GM12878 (cell line): ENCODE results near the gene ESCO1. TPM values are rescaled to one million over a fixed set of nuclear protein-coding genes. Genes with fewer than 3 reads are reported as not detected.
A peak's percentile ranks its signal among the peaks of the same experiment; 100 is the strongest.

Experiments
- ATAC-seq: fragments of 200-7000 bp; cut with Tn5 transposase; 3 replicates; pipeline ENCODE4 v1.9.1; 2020; ENCODE audit warnings: mild to moderate bottlenecking, moderate library complexity
- BruUV-seq: library from RNA; stranded (reverse); fragments of 400-500 nt; replicated peaks from 2 replicates; lab custom pipeline; 2021; lab: Mats Ljungman, UMichigan
- CTCF ChIA-PET: fragments of 300-600 bp; sonication (Branson Sonifier 250); formaldehyde crosslinking; extraction: SDS; loops from one replicate; lab custom pipeline; 2021; ENCODE audit warnings: inconsistent platforms; lab: Yijun Ruan, JAX
- POLR2A ChIA-PET: fragments of 350-600 bp; formaldehyde crosslinking; extraction: SDS; loops from one replicate; lab custom pipeline; 2021; ENCODE audit warnings: inconsistent platforms; lab: Charles Lee
- RAD21 ChIA-PET: fragments of 300-600 bp; sonication (Branson Sonifier 250); formaldehyde crosslinking; loops from one replicate; lab custom pipeline; 2023; ENCODE audit warnings: antibody characterized with exemption; ENCODE audit not compliant: unreplicated experiment; lab: Charles Lee
- SMC1A ChIA-PET: fragments of 300-600 bp; sonication (Branson Sonifier 250); formaldehyde crosslinking; loops from one replicate; lab custom pipeline; 2023; ENCODE audit not compliant: unreplicated experiment, uncharacterized antibody; lab: Charles Lee
- DNase-seq: peaks from one replicate; pipeline ENCODE4 v3.0.0-alpha.2; 2011; ENCODE audit warnings: low read depth, low spot score
- FAIRE-seq: peaks from 3 replicates; lab custom pipeline; 2011; peaks lifted over from hg19 to GRCh38; lab: Jason Lieb, UNC
- H2AFZ ChIP-seq: 2 replicates; pipeline ENCODE4 v1.6.0; 2011; ENCODE audit warnings: low read depth, low read length, control low read depth; ENCODE audit not compliant: control insufficient read depth
- H3K27ac ChIP-seq: 2 replicates; pipeline ENCODE4 v1.5.1; 2011; ENCODE audit warnings: control low read depth; ENCODE audit not compliant: control insufficient read depth, insufficient read depth
- H3K27me3 ChIP-seq, 2 experiments: replicated peaks in 1 of 2; 2 replicates each; pipeline versions ENCODE4 v1.6.0 to v1.6.1; 2011; ENCODE audit warnings: low read length in 1 of 2; ENCODE audit not compliant: control insufficient read depth in 2 of 2, insufficient read depth in 2 of 2
- H3K36me3 ChIP-seq, 2 experiments: 2 replicates each; pipeline ENCODE4 v1.5.1; 2011; ENCODE audit warnings: low read length in 1 of 2; ENCODE audit not compliant: control insufficient read depth in 2 of 2, insufficient read depth in 2 of 2
- H3K4me1 ChIP-seq: 2 replicates; pipeline ENCODE4 v1.6.1; 2011; ENCODE audit warnings: mild to moderate bottlenecking, low read length, moderate library complexity, mixed read lengths; ENCODE audit not compliant: control insufficient read depth, insufficient read depth
- H3K4me2 ChIP-seq: 2 replicates; pipeline ENCODE4 v1.6.0; 2011; ENCODE audit warnings: control low read depth; ENCODE audit not compliant: control insufficient read depth, insufficient read depth
- H3K4me3 ChIP-seq: fragments of 200-600 bp; sonication (generic); 2 replicates; pipeline ENCODE4 v1.5.1; 2016
- H3K79me2 ChIP-seq: 2 replicates; pipeline ENCODE4 v1.6.0; 2011; ENCODE audit warnings: low read length; ENCODE audit not compliant: control insufficient read depth, insufficient read depth
- H3K9ac ChIP-seq: 2 replicates; pipeline ENCODE4 v1.8.0; 2011; ENCODE audit warnings: low read length, control low read depth, mixed read lengths; ENCODE audit not compliant: control insufficient read depth, insufficient read depth
- H3K9me3 ChIP-seq: replicated peaks from 3 replicates; pipeline ENCODE4 v1.5.1; 2011; ENCODE audit warnings: mild to moderate bottlenecking, low read length; ENCODE audit not compliant: control insufficient read depth, insufficient read depth
- H4K20me1 ChIP-seq: 2 replicates; pipeline ENCODE4 v1.6.0; 2011; ENCODE audit not compliant: control insufficient read depth, insufficient read depth
- BRCA1 ChIP-seq: IDR thresholded peaks from 2 replicates; pipeline ENCODE4 v1.6.1; 2011; ENCODE audit warnings: low read depth, low read length, improper control_type of control experiment
- CEBPB ChIP-seq, 2 experiments: fragments of 150-350 bp in 1 of 2; IDR thresholded peaks; 2 replicates each; pipeline ENCODE4 v1.6.1; 2012 to 2014; ENCODE audit warnings: low read depth in 2 of 2, low read length in 2 of 2, borderline replicate concordance in 1 of 2, inconsistent platforms in 1 of 2
- CHD2 ChIP-seq: IDR thresholded peaks from 2 replicates; pipeline ENCODE4 v1.6.1; 2011; ENCODE audit warnings: low read depth, low read length, improper control_type of control experiment, borderline replicate concordance
- CHD4 ChIP-seq: fragments of 200-600 bp; sonication (generic); IDR thresholded peaks from 2 replicates; pipeline ENCODE4 v1.6.1; 2016; ENCODE audit warnings: mild to moderate bottlenecking
- EED ChIP-seq: sonication (generic); IDR thresholded peaks from 2 replicates; pipeline ENCODE4 v1.6.1; 2016; ENCODE audit warnings: antibody characterized with exemption, low read depth
- EP300 ChIP-seq, 2 experiments: fragments of 150-350 bp in 1 of 2; IDR thresholded peaks; 2 replicates each; pipeline ENCODE4 v1.6.1; 2011 to 2012; ENCODE audit warnings: low read depth in 2 of 2, low read length in 2 of 2, borderline replicate concordance in 1 of 2, improper control_type of control experiment in 1 of 2, inconsistent platforms in 1 of 2; ENCODE audit not compliant: control insufficient read depth in 1 of 2
- FOXM1 ChIP-seq: IDR thresholded peaks from 2 replicates; pipeline ENCODE4 v1.6.1; 2012; ENCODE audit warnings: low read depth, mild to moderate bottlenecking, inconsistent platforms, low read length, moderate library complexity
- NFYB ChIP-seq: IDR thresholded peaks from 2 replicates; pipeline ENCODE4 v1.6.1; 2011; ENCODE audit warnings: low read depth, mild to moderate bottlenecking, low read length, improper control_type of control experiment, moderate library complexity; ENCODE audit not compliant: insufficient read depth
- PAX5 ChIP-seq: IDR thresholded peaks from 2 replicates; pipeline ENCODE4 v1.6.1; 2011; ENCODE audit warnings: low read depth, low read length, borderline replicate concordance
- POLR2AphosphoS5 ChIP-seq: IDR thresholded peaks from 2 replicates; pipeline ENCODE4 v1.6.1; 2011; ENCODE audit warnings: mild to moderate bottlenecking, low read length, inconsistent platforms
- POU2F2 ChIP-seq: IDR thresholded peaks from 3 replicates; pipeline ENCODE4 v1.6.1; 2011; ENCODE audit warnings: low read depth, mild to moderate bottlenecking, low read length, borderline replicate concordance
- SPI1 ChIP-seq: IDR thresholded peaks from 2 replicates; pipeline ENCODE4 v1.6.1; 2011; ENCODE audit warnings: low read depth, mild to moderate bottlenecking, low read length, moderate library complexity, borderline replicate concordance; ENCODE audit not compliant: insufficient read depth
- SUZ12 ChIP-seq: fragments of 200-600 bp; sonication (generic); IDR thresholded peaks from one replicate; pipeline ENCODE4 v1.6.1; 2018; ENCODE audit warnings: antibody characterized with exemption, mild to moderate bottlenecking; ENCODE audit not compliant: unreplicated experiment
- ZNF274 ChIP-seq: IDR thresholded peaks from one replicate; pipeline ENCODE4 v1.8.0; 2011; ENCODE audit not compliant: insufficient read length, insufficient read depth
- ZNF384 ChIP-seq: IDR thresholded peaks from 2 replicates; pipeline ENCODE4 v1.6.1; 2012; ENCODE audit warnings: low read depth, mild to moderate bottlenecking, low read length, improper control_type of control experiment, borderline replicate concordance
- WGBS: methylation state at CpG from one replicate; pipeline ENCODE4 v1.1.6; 2016; ENCODE audit warnings: low lambda C conversion rate; ENCODE audit not compliant: insufficient replicate concordance, insufficient coverage; ENCODE audit errors: missing lambda C conversion rate; 5-methylcytosine and 5-hydroxymethylcytosine counted together
- in situ Hi-C: fragments of 300-500 bp; cut with MboI; formaldehyde crosslinking; loops from 9 replicates; pipeline ENCODE4 v1.14.3; 2018; ENCODE audit warnings: mixed read lengths
- intact Hi-C: fragments of 100-400 bp; cut with micrococcal nuclease; formaldehyde crosslinking; loops from one replicate; pipeline ENCODE4 v1.14.2; 2022; ENCODE audit not compliant: unreplicated experiment
- polyA plus RNA-seq, 11 experiments: library from polyadenylated mRNA; depleted of rRNA in 4 of 11; unstranded in 6 of 11; stranded (reverse) in 5 of 11; fragments of >200 nt; fragmentation: Nextera tagmentation in 4 of 11; fragmentation: Illumina TruSeq in 1 of 11; extraction: Ambion mirVana in 4 of 11; extraction: Trizol in 1 of 11; gene quantifications; 1 replicate in 1 of 11; 2 replicates in 10 of 11; pipeline versions ENCODE4 v1.2.1 to v1.2.3, GENCODE V29; 2011 to 2016; ENCODE audit warnings: inconsistent platforms in 2 of 11, missing spikeins in 2 of 11, low read depth in 1 of 11
- total RNA-seq, 4 experiments: library from RNA; depleted of rRNA in 3 of 4; stranded (reverse); fragments of >200 nt in 3 of 4; fragmentation: Illumina TruSeq in 1 of 4; extraction: Trizol in 1 of 4; gene quantifications; 2 replicates each; pipeline versions ENCODE4 v1.2.1 to v1.2.3, GENCODE V29; 2013 to 2021
- TF ChIP-seq, protein P1 (sequence below): fragments of 450-650 bp; IDR thresholded peaks from 2 replicates; pipeline ENCODE4 v1.6.1; 2017; ENCODE audit warnings: mild to moderate bottlenecking, moderate library complexity
- TF ChIP-seq, protein P2 (sequence below): fragments of 450-650 bp; IDR thresholded peaks from 2 replicates; pipeline ENCODE4 v1.6.1; 2016; ENCODE audit warnings: mild to moderate bottlenecking

ESCO1 gene
- total and polyA plus RNA-seq, 10 of the 15 experiments (the other 5 are each of a cell fraction or from before 2014, with no cell fraction given): 8.6 to 22.4 (median 12.4) TPM

DNA sequence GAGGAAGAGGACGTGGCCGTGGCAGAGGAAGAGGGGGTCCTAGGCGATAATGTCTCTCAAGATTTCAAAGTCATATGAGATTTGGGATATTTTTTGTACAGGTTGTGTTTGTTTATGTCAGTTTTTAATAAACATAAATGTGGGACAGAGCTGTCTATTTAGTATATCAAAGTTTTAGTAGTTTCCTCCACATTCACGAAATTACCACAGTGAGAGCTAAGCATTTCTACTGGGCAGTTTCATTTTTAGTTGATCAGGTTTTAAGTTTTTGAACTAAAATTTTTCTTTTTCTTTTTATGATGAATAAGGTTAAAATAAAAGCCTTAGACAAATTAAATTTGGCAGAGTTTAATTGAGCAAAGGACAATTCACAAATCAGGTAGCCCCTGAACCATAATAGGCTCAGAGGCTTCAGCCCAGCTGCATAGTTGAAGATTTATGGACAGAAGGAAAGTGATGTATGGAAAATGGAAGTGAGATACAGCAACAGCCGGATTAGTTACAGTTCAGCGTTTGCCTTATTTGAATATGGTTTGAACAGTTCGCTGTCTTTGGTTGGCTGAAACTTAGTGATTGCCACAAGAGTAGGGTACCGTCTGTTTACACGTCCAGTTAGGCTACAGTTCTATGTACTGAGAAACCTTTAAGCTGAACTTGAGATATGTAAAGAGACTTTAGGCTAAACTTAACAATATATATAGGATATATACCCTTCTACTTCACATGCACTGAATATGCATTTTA is 28.8 kb upstream of the ESCO1 start:
- Histone ChIP-seq H3K79me2 (peaks cover 20% of the 10 kb centered on the region), H3K27me3 (no peaks in the 10 kb centered on the region), H2AFZ (no peak overlapping the region), H3K4me1 (peaks cover 15% of the 10 kb centered on the region), H3K36me3 (peaks cover 7 to 20% of the 10 kb centered on the region in 2 experiments), H3K4me3 (peak overlapping the region; percentile 19; the same call in 1 of the 2 replicates), H3K9ac (no peak overlapping the region), H3K4me2 (peak overlapping the region; percentile 63), H4K20me1 (no peaks in the 10 kb centered on the region), H3K9me3 (no peaks in the 10 kb centered on the region), H3K27ac (peak overlapping the region; percentile 64)
- 5% methylated on average over 9 of the region's 9 CpGs for WGBS
- ATAC-seq: peak; percentile 92
- ChIA-PET POLR2A (interaction anchor here (0.8 to 1.3 kb wide), 3 partner anchors 11 to 61 kb away, joined by 3 to 4 read pairs (median 4); partner anchors contain the start of gene SNRPD1), SMC1A (interaction anchor here (0.6 to 1.8 kb wide), 8 partner anchors 12 to 224 kb away, joined by 3 to 8 read pairs (median 4); partner anchors contain the start of genes ESCO1, MIB1 and SNRPD1), RAD21 (interaction anchor here (0.8 to 1.4 kb wide), 6 partner anchors 28 to 221 kb away, joined by 3 read pairs; partner anchors contain the start of gene ESCO1), CTCF (interaction anchor here (1.0 to 2.1 kb wide), 7 partner anchors 9 to 222 kb away, joined by 3 to 16 read pairs (median 3); partner anchors contain the start of genes ESCO1 and SNRPD1)
- in situ Hi-C loops (no loop called here), intact Hi-C loops (no loop called here)
- TF ChIP-seq SPI1 (peak; percentile 26; the same call in 1 of the 2 replicates), CHD2 (no peak), EED (no peak), NFYB (0 out of 2 replicates have a peak, but pooled peaks have one; percentile 16), PAX5 (no peak), SUZ12 (no peak), CEBPB (IDR thresholded peaks at IDR 0.05; ENCODE audit: borderline replicate concordance in 1 of 2, low read depth in 2 of 2, low read length in 2 of 2) (no peak), CHD4 (no peak), POU2F2 (peak; percentile 36; the same call in 1 of the 3 replicates), ZNF274 (no peak), ZNF384 (no peak), EP300 (IDR thresholded peaks at IDR 0.05; ENCODE audit: borderline replicate concordance in 1 of 2, control insufficient read depth in 1 of 2, low read depth in 2 of 2, low read length in 2 of 2) (no peak), POLR2AphosphoS5 (peak; percentile 43; the same call in 1 of the 2 replicates), FOXM1 (no peak), BRCA1 (no peak)
- TF ChIP-seq, protein P1, sequence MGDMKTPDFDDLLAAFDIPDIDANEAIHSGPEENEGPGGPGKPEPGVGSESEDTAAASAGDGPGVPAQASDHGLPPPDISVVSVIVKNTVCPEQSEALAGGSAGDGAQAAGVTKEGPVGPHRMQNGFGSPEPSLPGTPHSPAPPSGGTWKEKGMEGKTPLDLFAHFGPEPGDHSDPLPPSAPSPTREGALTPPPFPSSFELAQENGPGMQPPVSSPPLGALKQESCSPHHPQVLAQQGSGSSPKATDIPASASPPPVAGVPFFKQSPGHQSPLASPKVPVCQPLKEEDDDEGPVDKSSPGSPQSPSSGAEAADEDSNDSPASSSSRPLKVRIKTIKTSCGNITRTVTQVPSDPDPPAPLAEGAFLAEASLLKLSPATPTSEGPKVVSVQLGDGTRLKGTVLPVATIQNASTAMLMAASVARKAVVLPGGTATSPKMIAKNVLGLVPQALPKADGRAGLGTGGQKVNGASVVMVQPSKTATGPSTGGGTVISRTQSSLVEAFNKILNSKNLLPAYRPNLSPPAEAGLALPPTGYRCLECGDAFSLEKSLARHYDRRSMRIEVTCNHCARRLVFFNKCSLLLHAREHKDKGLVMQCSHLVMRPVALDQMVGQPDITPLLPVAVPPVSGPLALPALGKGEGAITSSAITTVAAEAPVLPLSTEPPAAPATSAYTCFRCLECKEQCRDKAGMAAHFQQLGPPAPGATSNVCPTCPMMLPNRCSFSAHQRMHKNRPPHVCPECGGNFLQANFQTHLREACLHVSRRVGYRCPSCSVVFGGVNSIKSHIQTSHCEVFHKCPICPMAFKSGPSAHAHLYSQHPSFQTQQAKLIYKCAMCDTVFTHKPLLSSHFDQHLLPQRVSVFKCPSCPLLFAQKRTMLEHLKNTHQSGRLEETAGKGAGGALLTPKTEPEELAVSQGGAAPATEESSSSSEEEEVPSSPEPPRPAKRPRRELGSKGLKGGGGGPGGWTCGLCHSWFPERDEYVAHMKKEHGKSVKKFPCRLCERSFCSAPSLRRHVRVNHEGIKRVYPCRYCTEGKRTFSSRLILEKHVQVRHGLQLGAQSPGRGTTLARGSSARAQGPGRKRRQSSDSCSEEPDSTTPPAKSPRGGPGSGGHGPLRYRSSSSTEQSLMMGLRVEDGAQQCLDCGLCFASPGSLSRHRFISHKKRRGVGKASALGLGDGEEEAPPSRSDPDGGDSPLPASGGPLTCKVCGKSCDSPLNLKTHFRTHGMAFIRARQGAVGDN: no peak
- TF ChIP-seq, protein P2, sequence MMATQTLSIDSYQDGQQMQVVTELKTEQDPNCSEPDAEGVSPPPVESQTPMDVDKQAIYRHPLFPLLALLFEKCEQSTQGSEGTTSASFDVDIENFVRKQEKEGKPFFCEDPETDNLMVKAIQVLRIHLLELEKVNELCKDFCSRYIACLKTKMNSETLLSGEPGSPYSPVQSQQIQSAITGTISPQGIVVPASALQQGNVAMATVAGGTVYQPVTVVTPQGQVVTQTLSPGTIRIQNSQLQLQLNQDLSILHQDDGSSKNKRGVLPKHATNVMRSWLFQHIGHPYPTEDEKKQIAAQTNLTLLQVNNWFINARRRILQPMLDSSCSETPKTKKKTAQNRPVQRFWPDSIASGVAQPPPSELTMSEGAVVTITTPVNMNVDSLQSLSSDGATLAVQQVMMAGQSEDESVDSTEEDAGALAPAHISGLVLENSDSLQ: peak; percentile 64
- TSS peak; percentile 23 for BruUV-seq
- peak; percentile 67 for DNase-seq
- FAIRE-seq: peak; percentile 96
